Measurements from ENCODE around the gene GNB1. TPM values are rescaled to one million over a fixed set of nuclear protein-coding genes. Genes with fewer than 3 reads are reported as not detected.

Gene GNB1
- total RNA-seq, 1 donor from 2014 or later, result 61.7 TPM

- no peak for DNase-seq (ENCODE audit: low read depth)
Observed at GRCh38 chr1:1786836-1787605, 103.9 kb downstream of the GNB1 start.

- DNase-seq (ENCODE audit: low read depth), result no peak
Observed at GRCh38 chr1:1785666-1786065, 105.2 kb downstream of the GNB1 start.

GRCh38 chr1:1784933-1785332 is 106.0 kb downstream of the GNB1 start:
- no peak for DNase-seq (ENCODE audit: low read depth)

GRCh38 chr1:1783320-1783719 is 107.6 kb downstream of the GNB1 start:
- DNase-seq (ENCODE audit: low read depth), result no peak

- no peak for DNase-seq (ENCODE audit: low read depth)
Observed at GRCh38 chr1:1782399-1783221, 108.3 kb downstream of the GNB1 start.

GRCh38 chr1:1781526-1781903 is 109.4 kb downstream of the GNB1 start:
- DNase-seq (ENCODE audit: low read depth), result no peak

- DNase-seq (ENCODE audit: low read depth), result no peak
Observed at GRCh38 chr1:1780598-1781525, 110.0 kb downstream of the GNB1 start.

- DNase-seq (ENCODE audit: low read depth), result peak; percentile 85
Observed at GRCh38 chr1:1779691-1780597, 110.9 kb downstream of the GNB1 start.

- DNase-seq (ENCODE audit: low read depth), result no peak
Observed at GRCh38 chr1:1779320-1779675, 111.6 kb downstream of the GNB1 start.

- no peak for DNase-seq (ENCODE audit: low read depth)
Observed at GRCh38 chr1:1778663-1779319, 112.1 kb downstream of the GNB1 start.

- DNase-seq (ENCODE audit: low read depth), result peak; percentile 64
Observed at GRCh38 chr1:1777950-1778662, 112.8 kb downstream of the GNB1 start, which contains the start of gene NADK. TSS of gene NADK (minus strand) at chr1:1778470. CDS start at chr1:1765406, 13,064 bp downstream.

GRCh38 chr1:1777583-1777899 is 113.3 kb downstream of the GNB1 start:
- no peak for DNase-seq (ENCODE audit: low read depth)

- DNase-seq (ENCODE audit: low read depth), result no peak
Observed at GRCh38 chr1:1776672-1777582, 114.0 kb downstream of the GNB1 start.

GRCh38 chr1:1775327-1776226 is 115.3 kb downstream of the GNB1 start:
- DNase-seq (ENCODE audit: low read depth), result no peak

GRCh38 chr1:1773874-1774273 is 117.0 kb downstream of the GNB1 start:
- DNase-seq (ENCODE audit: low read depth), result no peak

GRCh38 chr1:1771096-1771495 is 119.8 kb downstream of the GNB1 start:
- no peak for DNase-seq (ENCODE audit: low read depth)

- no peak for DNase-seq (ENCODE audit: low read depth)
Observed at GRCh38 chr1:1770102-1770501, 120.8 kb downstream of the GNB1 start.

Data from myocyte (in vitro differentiated cells).